Measurements from ENCODE around the gene SH2D6.

The SH2D6 gene

DNA sequence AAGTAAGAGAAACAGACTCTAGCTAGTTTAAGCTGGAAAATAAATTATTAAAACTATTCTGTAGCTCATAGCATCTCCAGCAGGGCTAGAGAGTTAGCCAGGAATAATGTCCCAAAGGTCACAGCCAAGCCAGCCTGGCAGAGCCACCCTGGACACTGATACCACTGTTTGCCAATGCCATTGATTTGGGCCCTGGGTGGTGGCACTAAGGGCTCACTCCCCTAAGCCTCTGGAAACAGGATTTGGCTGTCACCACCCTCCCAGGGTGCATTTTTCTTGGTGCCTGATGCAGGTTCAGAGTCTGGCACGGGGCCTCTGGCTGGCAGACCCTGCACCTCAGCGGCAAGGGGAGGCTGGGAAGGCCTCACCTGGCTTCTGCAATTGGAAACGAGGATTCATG lies 7.1 kb downstream of the SH2D6 start:
- DNase-seq (ENCODE audit: low read depth, low spot score): no peak
- H3K9ac ChIP-seq (ENCODE audit: insufficient read length): no peak overlapping the region
- no peak overlapping the region for H3K27ac ChIP-seq
- H3K9me3 ChIP-seq (ENCODE audit: low read depth, low read length): no peaks in the 10 kb centered on the region
- no peaks in the 10 kb centered on the region for H3K36me3 ChIP-seq (ENCODE audit: insufficient read depth, low read length)
- no peak for TF ChIP-seq FOXP2 (optimal IDR thresholded peaks at IDR 0.05; ENCODE audit: control extremely low read depth, extremely low read length, insufficient read depth)
- TF ChIP-seq EZH2 (IDR thresholded peaks at IDR 0.05): no peak
- TF ChIP-seq POLR2AphosphoS5 (IDR thresholded peaks at IDR 0.05; ENCODE audit: borderline replicate concordance, low read depth, low read length): no peak
- H3K4me3 ChIP-seq: no peak overlapping the region

DNA sequence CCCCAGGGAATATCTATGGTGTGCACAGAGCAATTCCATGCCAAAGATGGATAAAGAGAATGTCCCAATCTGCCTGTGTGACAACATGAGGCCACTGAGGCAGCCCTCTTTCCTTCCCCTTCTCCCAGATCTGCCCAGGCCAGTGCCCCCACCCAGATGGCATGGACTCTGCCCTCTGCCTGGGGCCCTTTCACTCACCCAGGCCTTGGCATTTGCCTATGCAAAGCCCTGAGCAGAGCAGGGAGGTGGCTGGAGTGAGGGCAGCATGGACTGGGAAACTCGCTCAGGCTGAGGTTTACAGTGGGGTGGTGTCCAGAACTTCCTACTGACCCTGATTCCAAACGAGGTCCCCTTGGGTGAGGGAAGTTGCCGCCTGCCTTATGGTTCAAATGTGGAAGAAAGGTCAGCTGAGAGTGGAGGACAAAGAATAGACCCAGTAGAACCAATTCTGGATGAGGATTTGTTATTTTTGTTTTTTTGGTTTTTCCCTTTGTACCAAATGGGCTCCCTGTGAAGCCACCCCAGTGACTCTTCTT lies 8.9 kb downstream of the SH2D6 start:
- no peak for TF ChIP-seq EZH2 (IDR thresholded peaks at IDR 0.05)
- no peak for TF ChIP-seq POLR2AphosphoS5 (IDR thresholded peaks at IDR 0.05; ENCODE audit: borderline replicate concordance, low read depth, low read length)
- TF ChIP-seq FOXP2 (optimal IDR thresholded peaks at IDR 0.05; ENCODE audit: control extremely low read depth, extremely low read length, insufficient read depth): no peak
- H3K9me3 ChIP-seq (ENCODE audit: low read depth, low read length): no peaks in the 10 kb centered on the region
- H3K36me3 ChIP-seq (ENCODE audit: insufficient read depth, low read length): no peaks in the 10 kb centered on the region
- H3K27ac ChIP-seq: no peak overlapping the region
- no peak for DNase-seq (ENCODE audit: low read depth, low spot score)
- H3K4me3 ChIP-seq: no peak overlapping the region
- H3K9ac ChIP-seq (ENCODE audit: insufficient read length): no peak overlapping the region

DNA sequence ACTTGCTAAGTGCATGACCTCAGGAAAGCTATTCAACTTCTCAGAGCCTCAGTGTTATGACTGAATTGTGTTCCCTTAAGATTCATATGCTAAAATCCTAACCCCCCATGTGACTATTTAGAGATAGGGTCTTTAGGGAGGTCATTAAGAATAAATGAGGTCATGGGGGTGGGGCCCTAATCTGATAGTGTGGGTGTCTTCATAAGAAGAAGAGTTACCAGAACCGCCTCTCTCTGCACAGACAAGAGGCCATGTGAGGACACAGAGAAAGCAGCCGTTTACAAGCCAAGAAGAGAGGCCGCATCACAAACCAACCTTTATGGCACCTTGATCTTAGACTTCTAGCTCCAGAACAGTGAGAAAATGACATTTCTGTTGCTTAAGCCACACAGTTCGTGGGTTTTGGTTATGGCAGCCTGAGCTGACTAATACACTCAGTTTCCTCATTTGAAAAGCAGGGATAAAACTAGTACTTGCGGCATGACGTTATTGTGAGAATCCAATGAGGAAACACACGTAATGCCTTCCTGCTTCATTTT lies 9.9 kb downstream of the SH2D6 start:
- no peaks in the 10 kb centered on the region for H3K9me3 ChIP-seq (ENCODE audit: low read depth, low read length)
- no peaks in the 10 kb centered on the region for H3K36me3 ChIP-seq (ENCODE audit: insufficient read depth, low read length)
- DNase-seq (ENCODE audit: low read depth, low spot score): no peak
- no peak for TF ChIP-seq POLR2AphosphoS5 (IDR thresholded peaks at IDR 0.05; ENCODE audit: borderline replicate concordance, low read depth, low read length)
- TF ChIP-seq EZH2 (IDR thresholded peaks at IDR 0.05): no peak
- TF ChIP-seq FOXP2 (optimal IDR thresholded peaks at IDR 0.05; ENCODE audit: control extremely low read depth, extremely low read length, insufficient read depth): no peak
- no peak overlapping the region for H3K4me3 ChIP-seq
- no peak overlapping the region for H3K27ac ChIP-seq
- H3K9ac ChIP-seq (ENCODE audit: insufficient read length): no peak overlapping the region

- no peaks in the 10 kb centered on the region for H3K9me3 ChIP-seq (ENCODE audit: low read depth, low read length)
- H3K9ac ChIP-seq (ENCODE audit: insufficient read length): no peak overlapping the region
- no peak for TF ChIP-seq FOXP2 (optimal IDR thresholded peaks at IDR 0.05; ENCODE audit: control extremely low read depth, extremely low read length, insufficient read depth)
- no peak for TF ChIP-seq POLR2AphosphoS5 (IDR thresholded peaks at IDR 0.05; ENCODE audit: borderline replicate concordance, low read depth, low read length)
- TF ChIP-seq EZH2 (IDR thresholded peaks at IDR 0.05): no peak
- H3K27ac ChIP-seq: no peak overlapping the region
- DNase-seq (ENCODE audit: low read depth, low spot score): no peak
- no peaks in the 10 kb centered on the region for H3K36me3 ChIP-seq (ENCODE audit: insufficient read depth, low read length)
- no peak overlapping the region for H3K4me3 ChIP-seq
Measured at GRCh38 chr2:85429213-85429923, 10.9 kb downstream of the SH2D6 start.

GRCh38 chr2:85429924-85430289 lies 11.4 kb downstream of the SH2D6 start:
- no peak for DNase-seq (ENCODE audit: low read depth, low spot score)
- H3K36me3 ChIP-seq (ENCODE audit: insufficient read depth, low read length): no peaks in the 10 kb centered on the region
- TF ChIP-seq EZH2 (IDR thresholded peaks at IDR 0.05) (no peak), FOXP2 (optimal IDR thresholded peaks at IDR 0.05; ENCODE audit: control extremely low read depth, extremely low read length, insufficient read depth) (no peak), POLR2AphosphoS5 (IDR thresholded peaks at IDR 0.05; ENCODE audit: borderline replicate concordance, low read depth, low read length) (no peak)
- no peaks in the 10 kb centered on the region for H3K9me3 ChIP-seq (ENCODE audit: low read depth, low read length)
- no peak overlapping the region for H3K9ac ChIP-seq (ENCODE audit: insufficient read length)
- no peak overlapping the region for H3K27ac ChIP-seq
- no peak overlapping the region for H3K4me3 ChIP-seq

DNA sequence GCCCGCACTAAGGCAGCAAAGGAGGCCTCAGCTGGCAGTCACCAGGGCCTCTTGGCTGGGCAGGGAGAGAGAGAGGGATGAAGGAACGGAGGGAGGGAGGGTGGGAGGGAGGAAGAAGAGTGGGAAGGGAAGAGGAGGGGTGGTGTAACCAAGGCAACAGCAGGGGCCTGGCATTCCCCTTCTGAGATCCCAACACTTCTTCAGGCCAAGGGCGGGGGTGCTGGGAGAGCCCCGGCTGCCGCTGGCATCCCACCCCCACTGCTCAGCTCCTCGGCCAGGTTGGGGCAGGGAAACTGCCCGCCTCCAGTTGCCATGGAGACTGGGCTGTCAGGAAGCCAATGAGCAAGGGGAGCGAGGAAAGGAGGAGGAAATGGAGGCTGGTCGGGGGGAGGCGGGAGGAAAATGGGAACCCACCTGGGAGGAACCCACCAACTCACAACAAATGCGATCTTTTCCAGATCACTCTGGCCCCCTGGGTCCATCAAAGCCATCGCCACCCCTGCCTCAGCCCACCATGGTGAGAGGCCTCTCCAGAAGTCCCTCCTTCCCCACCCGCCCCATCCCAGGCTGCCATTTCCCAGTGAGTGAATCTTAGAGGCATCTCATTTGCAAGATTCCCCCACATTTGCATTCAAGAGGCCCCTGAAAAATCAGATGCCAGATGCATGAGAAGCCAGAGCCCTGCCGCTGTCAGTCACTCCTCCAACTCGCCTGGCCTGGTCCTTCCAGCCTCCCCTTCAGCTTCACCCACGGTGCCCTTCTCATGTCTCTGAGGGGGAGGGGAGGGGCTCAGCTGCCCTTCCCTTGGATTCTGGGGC lies 12.4 kb downstream of the SH2D6 start:
- no peak overlapping the region for H3K9ac ChIP-seq (ENCODE audit: insufficient read length)
- no peaks in the 10 kb centered on the region for H3K36me3 ChIP-seq (ENCODE audit: insufficient read depth, low read length)
- no peaks in the 10 kb centered on the region for H3K9me3 ChIP-seq (ENCODE audit: low read depth, low read length)
- no peak overlapping the region for H3K4me3 ChIP-seq
- no peak for TF ChIP-seq FOXP2 (optimal IDR thresholded peaks at IDR 0.05; ENCODE audit: control extremely low read depth, extremely low read length, insufficient read depth)
- TF ChIP-seq POLR2AphosphoS5 (IDR thresholded peaks at IDR 0.05; ENCODE audit: borderline replicate concordance, low read depth, low read length): no peak
- TF ChIP-seq EZH2 (IDR thresholded peaks at IDR 0.05): no peak
- no peak overlapping the region for H3K27ac ChIP-seq
- no peak for DNase-seq (ENCODE audit: low read depth, low spot score)

DNA sequence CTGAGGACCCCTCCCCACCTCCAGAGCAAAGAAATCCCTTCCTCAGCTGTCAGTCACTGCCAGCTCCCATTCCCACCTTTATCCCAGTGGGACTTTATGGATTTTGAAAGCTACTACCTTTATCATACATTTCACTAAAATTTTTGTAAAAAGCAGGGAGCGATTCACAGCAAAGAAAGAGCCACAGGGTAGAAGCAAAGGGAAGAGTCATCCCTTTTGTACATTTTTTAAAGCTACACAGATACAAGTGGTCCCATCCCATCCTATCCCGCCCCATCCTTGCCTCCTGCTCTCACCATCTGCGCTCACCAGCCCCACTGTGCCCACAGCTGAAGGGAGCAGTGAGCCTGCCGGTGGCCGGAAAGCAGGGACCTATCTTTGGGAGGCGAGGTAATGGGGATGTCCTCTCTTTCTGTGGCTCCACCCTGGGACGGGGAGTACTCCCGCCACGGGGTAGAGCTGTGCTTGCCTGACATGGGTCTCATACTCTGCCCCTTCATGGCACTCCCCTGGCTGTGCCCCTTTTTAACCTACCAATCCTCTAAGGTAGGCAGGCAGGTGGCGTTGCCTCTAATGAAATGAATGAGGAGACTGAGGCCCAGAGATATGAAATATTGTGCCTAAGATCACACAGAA lies 13.2 kb downstream of the SH2D6 start:
- no peak for DNase-seq (ENCODE audit: low read depth, low spot score)
- no peaks in the 10 kb centered on the region for H3K36me3 ChIP-seq (ENCODE audit: insufficient read depth, low read length)
- TF ChIP-seq FOXP2 (optimal IDR thresholded peaks at IDR 0.05; ENCODE audit: control extremely low read depth, extremely low read length, insufficient read depth) (no peak), EZH2 (IDR thresholded peaks at IDR 0.05) (no peak), POLR2AphosphoS5 (IDR thresholded peaks at IDR 0.05; ENCODE audit: borderline replicate concordance, low read depth, low read length) (no peak)
- H3K27ac ChIP-seq: no peak overlapping the region
- H3K4me3 ChIP-seq: no peak overlapping the region
- H3K9me3 ChIP-seq (ENCODE audit: low read depth, low read length): no peaks in the 10 kb centered on the region
- H3K9ac ChIP-seq (ENCODE audit: insufficient read length): no peak overlapping the region
